CD14-positive monocyte (primary cell): ENCODE results near the gene BAIAP2L1. TPM values are rescaled to one million over a fixed set of nuclear protein-coding genes. Genes with fewer than 3 reads are reported as not detected.
A peak's percentile ranks its signal among the peaks of the same experiment; 100 is the strongest.

Experiments
- DNase-seq, 3 donors: peaks; one replicate each; pipeline ENCODE4 v3.0.0-alpha.2; 2011 to 2022
- H2AFZ ChIP-seq: 2 replicates; pipeline ENCODE4 v1.6.0; 2012; ENCODE audit warnings: mild to moderate bottlenecking, low read depth, low read length, inconsistent platforms; ENCODE audit not compliant: insufficient read depth, poor library complexity, severe bottlenecking
- H3K27ac ChIP-seq, 2 donors: 1 replicate in 1 of 2; 2 replicates in 1 of 2; pipeline ENCODE4 v1.5.1; 2012 to 2013; ENCODE audit warnings: low read length in 2 of 2, control low read depth in 1 of 2, inconsistent platforms in 1 of 2, low read depth in 1 of 2, mild to moderate bottlenecking in 1 of 2
- H3K27me3 ChIP-seq, 2 donors: one replicate each; pipeline versions ENCODE4 v1.6.0 to v1.6.1; 2011 to 2013; ENCODE audit warnings: low read length in 2 of 2; ENCODE audit not compliant: control insufficient read depth in 2 of 2, insufficient read depth in 2 of 2
- H3K36me3 ChIP-seq, 2 donors: replicated peaks in 1 of 2; 1 replicate in 1 of 2; 2 replicates in 1 of 2; pipeline versions ENCODE4 v1.5.1 to v1.6.1; 2012 to 2013; ENCODE audit warnings: low read length in 2 of 2, control low read depth in 1 of 2, inconsistent platforms in 1 of 2, mild to moderate bottlenecking in 1 of 2; ENCODE audit not compliant: insufficient read depth in 2 of 2, control insufficient read depth in 1 of 2
- H3K4me1 ChIP-seq, 2 donors: 1 replicate in 1 of 2; 2 replicates in 1 of 2; pipeline versions ENCODE4 v1.5.1 to v1.6.1; 2012 to 2013; ENCODE audit warnings: low read length in 2 of 2, control low read depth in 1 of 2, inconsistent platforms in 1 of 2, mild to moderate bottlenecking in 1 of 2, moderate library complexity in 1 of 2; ENCODE audit not compliant: insufficient read depth in 2 of 2, control insufficient read depth in 1 of 2
- H3K4me2 ChIP-seq: replicated peaks from 2 replicates; pipeline ENCODE3; 2012; ENCODE audit warnings: low read length, moderate library complexity, mild to moderate bottlenecking; ENCODE audit not compliant: poor library complexity, severe bottlenecking; ENCODE audit errors: extremely low read depth
- H3K4me3 ChIP-seq, 3 experiments: fragments of 200-600 bp in 1 of 3; sonication (generic) in 1 of 3; replicated peaks in 1 of 3; 1 replicate in 2 of 3; 2 replicates in 1 of 3; pipeline ENCODE4 v1.5.1; 2011 to 2013; ENCODE audit warnings: low read length in 3 of 3, mild to moderate bottlenecking in 3 of 3, control low read depth in 2 of 3, low read depth in 2 of 3, inconsistent platforms in 1 of 3, moderate library complexity in 1 of 3
- H3K79me2 ChIP-seq: 2 replicates; pipeline ENCODE4 v1.6.0; 2012; ENCODE audit warnings: mild to moderate bottlenecking, control low read depth, inconsistent platforms, low read length, moderate library complexity; ENCODE audit not compliant: insufficient read depth
- H3K9ac ChIP-seq: 2 replicates; pipeline ENCODE4 v1.6.0; 2017; ENCODE audit warnings: low read length, mild to moderate bottlenecking; ENCODE audit not compliant: insufficient read depth, poor library complexity, severe bottlenecking
- H3K9me3 ChIP-seq, 2 donors: replicated peaks in 1 of 2; 1 replicate in 1 of 2; 2 replicates in 1 of 2; pipeline versions ENCODE4 v1.5.1 to v1.6.1; 2012 to 2013; ENCODE audit warnings: low read length in 2 of 2, control low read depth in 1 of 2; ENCODE audit not compliant: control insufficient read depth in 1 of 2, insufficient read depth in 1 of 2
- H4K20me1 ChIP-seq: 2 replicates; pipeline ENCODE4 v1.6.0; 2012; ENCODE audit warnings: mild to moderate bottlenecking, low read length, control low read depth, moderate library complexity; ENCODE audit not compliant: insufficient read depth
- H3K27ac Mint-ChIP-seq, 7 donors: one replicate each; pipeline ENCODE4 v1.8.0; 2020; ENCODE audit warnings: mild to moderate bottlenecking in 7 of 7, mixed read lengths in 7 of 7, moderate library complexity in 6 of 7, inconsistent platforms in 2 of 7
- H3K27me3 Mint-ChIP-seq, 3 donors: one replicate each; pipeline ENCODE4 v1.8.0; 2021 to 2022; ENCODE audit warnings: low read depth in 3 of 3, mild to moderate bottlenecking in 3 of 3, mixed read lengths in 3 of 3, moderate library complexity in 3 of 3, inconsistent platforms in 1 of 3
- H3K36me3 Mint-ChIP-seq, 2 donors: one replicate each; pipeline ENCODE4 v1.8.0; 2020; ENCODE audit warnings: mixed read lengths in 2 of 2, inconsistent platforms in 1 of 2, mild to moderate bottlenecking in 1 of 2
- H3K4me1 Mint-ChIP-seq: one replicate; pipeline ENCODE4 v1.8.0; 2020; ENCODE audit warnings: mild to moderate bottlenecking, mixed read lengths
- H3K4me3 Mint-ChIP-seq, 2 donors: one replicate each; pipeline ENCODE4 v1.8.0; 2020; ENCODE audit warnings: mild to moderate bottlenecking in 2 of 2, mixed read lengths in 2 of 2, moderate library complexity in 1 of 2
- H3K9me3 Mint-ChIP-seq, 7 donors: one replicate each; pipeline ENCODE4 v1.8.0; 2020 to 2022; ENCODE audit warnings: mixed read lengths in 7 of 7, mild to moderate bottlenecking in 6 of 7, moderate library complexity in 6 of 7, inconsistent platforms in 2 of 7
- WGBS: methylation state at CpG from one replicate; pipeline ENCODE4 v1.1.5; 2013; ENCODE audit warnings: missing lambda C conversion rate; ENCODE audit not compliant: insufficient coverage; 5-methylcytosine and 5-hydroxymethylcytosine counted together
- intact Hi-C, 2 donors: fragments of 100-400 bp; cut with micrococcal nuclease; formaldehyde crosslinking; loops; one replicate each; pipeline versions ENCODE4 v1.15.0 to v1.15.1; 2023
- polyA plus RNA-seq, 3 donors: library from polyadenylated mRNA; depleted of rRNA in 1 of 3; unstranded in 2 of 3; stranded (reverse) in 1 of 3; fragments of 300-500 nt in 2 of 3; fragments of >200 nt in 1 of 3; fragmentation: Illumina TruSeq in 2 of 3; gene quantifications; 1 replicate in 2 of 3; 2 replicates in 1 of 3; pipeline ENCODE4 v1.2.3, GENCODE V29; 2012 to 2021
- TF ChIP-seq, protein P1 (sequence below): fragments of 200-600 bp; IDR thresholded peaks from one replicate; pipeline ENCODE4 v1.8.0; 2022; ENCODE audit warnings: antibody characterized with exemption, mild to moderate bottlenecking

BAIAP2L1 gene
- polyA plus RNA-seq, 3 donors = 0.17 to 0.52 TPM; not detected in 1

DNA sequence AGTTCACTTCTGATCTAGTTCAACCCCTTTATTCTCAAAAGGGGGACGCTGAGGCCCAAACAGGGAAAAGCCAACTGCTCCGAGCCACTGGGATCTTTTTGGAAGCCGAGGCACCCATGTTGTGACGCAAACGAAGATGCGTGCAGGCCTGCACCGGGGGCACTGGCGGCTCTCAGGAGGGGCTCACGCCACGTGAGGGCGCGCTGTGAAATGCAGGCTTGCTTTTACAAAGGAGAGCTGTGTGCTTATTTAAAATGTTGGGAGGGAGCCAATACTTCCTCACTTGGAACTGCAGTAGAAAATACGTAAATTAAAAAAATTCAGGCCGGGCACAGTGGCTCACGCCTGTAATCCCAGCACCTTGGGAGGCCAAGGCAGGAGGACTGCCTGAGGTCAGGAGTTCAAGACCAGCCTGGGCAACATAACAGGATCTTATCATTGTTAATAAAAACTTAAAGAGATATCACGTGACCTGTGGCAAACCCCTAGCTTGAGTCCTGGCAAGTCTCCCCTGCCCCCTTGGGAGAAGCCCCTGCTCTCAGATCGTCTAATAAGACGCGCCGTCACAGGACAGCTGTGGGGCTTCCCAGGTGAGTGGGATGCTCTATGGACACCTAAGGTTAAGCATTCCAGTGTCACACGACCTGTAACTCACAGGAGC lies 103.1 kb downstream of the BAIAP2L1 start:
- TF ChIP-seq, protein P1, sequence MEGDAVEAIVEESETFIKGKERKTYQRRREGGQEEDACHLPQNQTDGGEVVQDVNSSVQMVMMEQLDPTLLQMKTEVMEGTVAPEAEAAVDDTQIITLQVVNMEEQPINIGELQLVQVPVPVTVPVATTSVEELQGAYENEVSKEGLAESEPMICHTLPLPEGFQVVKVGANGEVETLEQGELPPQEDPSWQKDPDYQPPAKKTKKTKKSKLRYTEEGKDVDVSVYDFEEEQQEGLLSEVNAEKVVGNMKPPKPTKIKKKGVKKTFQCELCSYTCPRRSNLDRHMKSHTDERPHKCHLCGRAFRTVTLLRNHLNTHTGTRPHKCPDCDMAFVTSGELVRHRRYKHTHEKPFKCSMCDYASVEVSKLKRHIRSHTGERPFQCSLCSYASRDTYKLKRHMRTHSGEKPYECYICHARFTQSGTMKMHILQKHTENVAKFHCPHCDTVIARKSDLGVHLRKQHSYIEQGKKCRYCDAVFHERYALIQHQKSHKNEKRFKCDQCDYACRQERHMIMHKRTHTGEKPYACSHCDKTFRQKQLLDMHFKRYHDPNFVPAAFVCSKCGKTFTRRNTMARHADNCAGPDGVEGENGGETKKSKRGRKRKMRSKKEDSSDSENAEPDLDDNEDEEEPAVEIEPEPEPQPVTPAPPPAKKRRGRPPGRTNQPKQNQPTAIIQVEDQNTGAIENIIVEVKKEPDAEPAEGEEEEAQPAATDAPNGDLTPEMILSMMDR = no peak
- H3K9me3 Mint-ChIP-seq = no peaks in the 10 kb centered on the region
- Histone ChIP-seq H3K4me3 (no peak overlapping the region), H3K27ac (no peak overlapping the region), H2AFZ (no peak overlapping the region), H3K4me2 (no peak overlapping the region), H4K20me1 (peaks cover 94% of the 10 kb centered on the region), H3K36me3 (peaks cover 32 to 50% of the 10 kb centered on the region in 2 donors), H3K79me2 (peaks cover 18% of the 10 kb centered on the region), H3K9ac (no peak overlapping the region), H3K4me1 (no peaks in the 10 kb centered on the region), H3K27me3 (no peaks in the 10 kb centered on the region), H3K9me3 (no peaks in the 10 kb centered on the region)
- H3K4me1 Mint-ChIP-seq = no peaks in the 10 kb centered on the region
- intact Hi-C loops = no loop called here
- peaks cover 0 to 3% (median 0%) of the 10 kb centered on the region in 3 donors for H3K27me3 Mint-ChIP-seq
- no peak for DNase-seq
- H3K27ac Mint-ChIP-seq = peak overlapping the region in 1 of 7 donors; percentile 55
- H3K36me3 Mint-ChIP-seq = peaks cover 23 to 46% of the 10 kb centered on the region in 2 donors
- H3K4me3 Mint-ChIP-seq = no peak overlapping the region
- WGBS = 96% methylated on average over 19 of the region's 21 CpGs

DNA sequence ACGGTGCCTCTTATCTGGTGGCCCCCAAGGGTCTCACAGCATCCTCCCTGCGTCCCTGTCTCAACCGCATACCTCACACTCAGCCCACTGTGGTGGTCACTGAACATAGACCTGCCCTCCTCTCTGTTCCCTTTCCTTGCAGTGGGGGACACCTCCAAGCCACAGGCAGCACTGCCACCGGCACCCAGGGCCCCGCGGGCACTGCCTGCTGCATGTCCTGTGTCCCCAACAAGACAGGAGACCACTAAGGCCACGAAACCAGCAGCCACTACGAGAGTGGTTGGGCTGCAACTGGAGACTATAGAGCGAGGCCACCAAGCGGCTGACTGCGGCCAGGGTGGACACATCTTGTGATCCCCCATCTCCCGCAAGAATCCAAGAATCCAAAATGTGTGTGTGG lies 104.1 kb downstream of the BAIAP2L1 start:
- no peaks in the 10 kb centered on the region for H3K9me3 Mint-ChIP-seq
- peaks cover 32 to 55% of the 10 kb centered on the region in 2 donors for H3K36me3 Mint-ChIP-seq
- TF ChIP-seq, protein P1 = no peak
- peak overlapping the region in 3 of 7 donors; percentile 17 to 78 (median 27) for H3K27ac Mint-ChIP-seq
- peaks cover 2% of the 10 kb centered on the region for H3K4me1 Mint-ChIP-seq
- peaks cover 94% of the 10 kb centered on the region for H4K20me1 ChIP-seq
- peaks cover 27% of the 10 kb centered on the region for H3K79me2 ChIP-seq
- no peak overlapping the region for H3K4me3 ChIP-seq
- H3K27ac ChIP-seq = peak overlapping the region in 1 of 2 donors; percentile 14
- H3K9ac ChIP-seq = no peak overlapping the region
- H3K36me3 ChIP-seq = peaks cover 40 to 59% of the 10 kb centered on the region in 2 donors
- no peaks in the 10 kb centered on the region for H3K4me1 ChIP-seq
- H3K9me3 ChIP-seq = no peaks in the 10 kb centered on the region
- H3K4me2 ChIP-seq = no peak overlapping the region
- intact Hi-C loops = no loop called here
- peaks cover 0 to 3% (median 0%) of the 10 kb centered on the region in 3 donors for H3K27me3 Mint-ChIP-seq
- H3K4me3 Mint-ChIP-seq = no peak overlapping the region
- no peak overlapping the region for H2AFZ ChIP-seq
- DNase-seq = no peak
- H3K27me3 ChIP-seq = no peaks in the 10 kb centered on the region
- WGBS = 93% methylated on average over 12 of the region's 12 CpGs
